ENCODE data around the gene TBL1X. TPM values are rescaled to one million over a fixed set of nuclear protein-coding genes. Genes with fewer than 3 reads are reported as not detected.
A peak's percentile ranks its signal among the peaks of the same experiment; 100 is the strongest.

Gene TBL1X
- total and polyA plus RNA-seq, 2 of the 8 experiments (the other 6 are each of a cell fraction or from before 2014, with no cell fraction given), result 13.3 to 25.6 TPM

- peaks cover 0 to 4% of the 10 kb centered on the region in 2 experiments for H4K20me1 ChIP-seq (replicated peaks in 1 of 2; ENCODE audit: control insufficient read depth in 1 of 2, insufficient read depth in 2 of 2, low read length in 2 of 2)
- no peak for TF ChIP-seq SRF (IDR thresholded peaks at IDR 0.05; ENCODE audit: low read depth, low read length)
- TF ChIP-seq EP300 (IDR thresholded peaks at IDR 0.05; ENCODE audit: borderline replicate concordance in 1 of 2, low read depth in 2 of 2, low read length in 2 of 2), result no peak
- no peak for TF ChIP-seq MAFK (IDR thresholded peaks at IDR 0.05; ENCODE audit: low read depth, low read length)
- TF ChIP-seq E2F6 (IDR thresholded peaks at IDR 0.05), result no peak
- no peak for TF ChIP-seq GABPA (IDR thresholded peaks at IDR 0.05; ENCODE audit: borderline replicate concordance, insufficient read depth, low read length)
- TF ChIP-seq CBX5 (IDR thresholded peaks at IDR 0.05; ENCODE audit: low read depth, low read length), result no peak
- TF ChIP-seq EGR1 (IDR thresholded peaks at IDR 0.05; ENCODE audit: borderline replicate concordance, low read depth, low read length), result no peak
- TF ChIP-seq CREB1 (IDR thresholded peaks at IDR 0.05), result no peak
- no peak for TF ChIP-seq HDAC2 (IDR thresholded peaks at IDR 0.05; ENCODE audit: borderline replicate concordance in 1 of 2, low read depth in 2 of 2, low read length in 2 of 2)
- TF ChIP-seq YY1 (IDR thresholded peaks at IDR 0.05; ENCODE audit: low read depth, low read length), result no peak
- no peak for TF ChIP-seq KDM5A (IDR thresholded peaks at IDR 0.05; ENCODE audit: low read length)
- TF ChIP-seq SP2 (IDR thresholded peaks at IDR 0.05; ENCODE audit: low read length), result no peak
- no peak for TF ChIP-seq ATF3 (IDR thresholded peaks at IDR 0.05; ENCODE audit: insufficient read depth, low read depth, low read length)
Measured at GRCh38 chrX:9466736-9467135, 1.9 kb downstream of the TBL1X start.

More at GRCh38 chrX:9466736-9467135, 1.9 kb downstream of the TBL1X start:
- Histone ChIP-seq H4K5ac (ENCODE audit: insufficient read length, low read depth, low read length) (no peak overlapping the region), H2BK15ac (ENCODE audit: low read length) (no peak overlapping the region), H2AK5ac (ENCODE audit: low read depth, low read length) (no peak overlapping the region), H2AFZ (ENCODE audit: low read length) (no peak overlapping the region), H3K23me2 (ENCODE audit: low read depth, low read length) (peaks cover 10% of the 10 kb centered on the region; the same call in 1 of the 2 replicates), H3K4me1 (replicated peaks in 1 of 4; ENCODE audit: control insufficient read depth in 3 of 4, insufficient read depth in 4 of 4, low read length in 3 of 4) (peaks cover 0 to 10% (median 3%) of the 10 kb centered on the region in 4 experiments; a peak in 2 of 7 replicates), H3K9ac (replicated peaks in 1 of 4; ENCODE audit: extremely low read depth in 1 of 4, low read depth in 3 of 4, low read length in 3 of 4) (no peak overlapping the region; a peak in 1 of 7 replicates), H3K4me2 (ENCODE audit: insufficient read depth in 1 of 2, low read depth in 2 of 2, low read length in 2 of 2) (peak overlapping the region; percentile 67 to 90), H2BK120ac (replicated peaks; ENCODE audit: low read depth, low read length) (no peak overlapping the region), H4K8ac (ENCODE audit: extremely low read depth, insufficient read depth, low read length) (no peak overlapping the region), H3K14ac (ENCODE audit: insufficient read length) (no peak overlapping the region), H2BK20ac (ENCODE audit: low read length) (no peak overlapping the region), H3K79me1 (ENCODE audit: low read depth, low read length) (no peaks in the 10 kb centered on the region), H4K91ac (replicated peaks; ENCODE audit: insufficient read length, low read length) (no peak overlapping the region), H2BK12ac (ENCODE audit: low read depth, low read length) (no peak overlapping the region), H3K23ac (ENCODE audit: insufficient read length) (no peak overlapping the region), H3K56ac (replicated peaks; ENCODE audit: insufficient read length, low read depth, low read length) (no peak overlapping the region), H3K36me3 (ENCODE audit: control insufficient read depth in 2 of 4, insufficient read depth in 4 of 4, low read length in 3 of 4) (peaks cover 0 to 3% (median 0%) of the 10 kb centered on the region in 4 experiments; a peak in 1 of 8 replicates), H2BK5ac (ENCODE audit: low read depth, low read length) (no peak overlapping the region), H3K9me3 (ENCODE audit: insufficient read depth in 2 of 2, low read depth in 1 of 2, low read length in 1 of 2) (no peaks in the 10 kb centered on the region), H3K4ac (replicated peaks; ENCODE audit: insufficient read length, low read depth, low read length) (no peak overlapping the region), H3K79me2 (ENCODE audit: control insufficient read depth in 1 of 2, insufficient read depth in 2 of 2, low read length in 2 of 2) (peaks cover 0 to 52% of the 10 kb centered on the region in 2 experiments; a peak in 2 of 4 replicates), H3K27ac (ENCODE audit: low read depth, low read length) (no peak overlapping the region), H3K18ac (ENCODE audit: extremely low read depth, low read length) (no peak overlapping the region), H3K27me3 (replicated peaks in 1 of 4; ENCODE audit: control insufficient read depth in 3 of 4, extremely low read depth in 1 of 4, insufficient read depth in 3 of 4, low read length in 3 of 4) (no peaks in the 10 kb centered on the region), H3K4me3 (ENCODE audit: extremely low read depth in 1 of 4, insufficient read depth in 2 of 4, low read depth in 3 of 4, low read length in 4 of 4) (peak overlapping the region in 3 of 4 experiments; percentile 57 to 73 (median 70); a peak in 5 of 8 replicates)
- ChIA-PET POLR2A (ENCODE audit: partially characterized antibody) (no interaction called here), CTCF (ENCODE audit: partially characterized antibody) (no interaction called here)
- no peak for FAIRE-seq
- WGBS, 2 experiments (ENCODE audit: extremely low coverage in 1 of 2, insufficient coverage in 1 of 2, insufficient read length in 1 of 2, insufficient replicate concordance in 2 of 2, low coverage in 1 of 2, low lambda C conversion rate in 2 of 2, missing lambda C conversion rate in 1 of 2), result 60% methylated on average over 6 of the region's 6 CpGs; no CpG with 5 or more reads in 1 of the 2 experiments
- DNase-seq (ENCODE audit: low read depth in 1 of 2, low spot score in 2 of 2), result no peak

Measured in H1 (cell line).